Measurements from ENCODE around the gene KLF7. TPM values are rescaled to one million over a fixed set of nuclear protein-coding genes. Genes with fewer than 3 reads are reported as not detected.

Gene KLF7
- total RNA-seq, 4 donors from 2014 or later: 25.8 to 55.3 (median 37.1) TPM

GRCh38 chr2:207067473-207067872, 98.3 kb downstream of the KLF7 start:
- Histone ChIP-seq H3K27me3 (no peaks in the 10 kb centered on the region), H3K27ac (peak overlapping the region in 2 of 4 donors; percentile 25 to 32), H3K36me3 (no peaks in the 10 kb centered on the region), H3K9me3 (no peaks in the 10 kb centered on the region), H3K4me1 (peaks cover 0 to 21% (median 10%) of the 10 kb centered on the region in 4 donors), H3K4me3 (no peak overlapping the region)
- TF ChIP-seq CTCF (IDR thresholded peaks at IDR 0.05) (no peak), EP300 (IDR thresholded peaks at IDR 0.05) (peak in 1 of 2 donors; percentile 10)
- no peak for DNase-seq (ENCODE audit: low spot score in 2 of 2)
- 37 to 47% methylated on average over 5 of the region's 5 CpGs for WGBS, 2 donors

- Histone ChIP-seq H3K36me3 (no peaks in the 10 kb centered on the region), H3K27me3 (no peaks in the 10 kb centered on the region), H3K4me3 (no peak overlapping the region), H3K27ac (peak overlapping the region in 2 of 4 donors; percentile 25 to 32), H3K4me1 (peaks cover 0 to 21% (median 10%) of the 10 kb centered on the region in 4 donors), H3K9me3 (no peaks in the 10 kb centered on the region)
- DNase-seq (ENCODE audit: low spot score in 2 of 2): no peak
- 22 to 25% methylated on average over 3 of the region's 3 CpGs for WGBS, 2 donors
- TF ChIP-seq EP300 (IDR thresholded peaks at IDR 0.05) (no peak), POLR2A (IDR thresholded peaks at IDR 0.05) (no peak)
Observed at GRCh38 chr2:207066791-207067460, 98.8 kb downstream of the KLF7 start.

GRCh38 chr2:207066166-207066565, 99.6 kb downstream of the KLF7 start:
- Histone ChIP-seq H3K4me3 (no peak overlapping the region), H3K27ac (no peak overlapping the region), H3K36me3 (no peaks in the 10 kb centered on the region), H3K27me3 (no peaks in the 10 kb centered on the region), H3K4me1 (peaks cover 0 to 21% (median 10%) of the 10 kb centered on the region in 4 donors), H3K9me3 (no peaks in the 10 kb centered on the region)
- DNase-seq (ENCODE audit: low spot score in 2 of 2): no peak
- TF ChIP-seq CTCF (IDR thresholded peaks at IDR 0.05) (no peak), POLR2A (IDR thresholded peaks at IDR 0.05) (no peak), EP300 (IDR thresholded peaks at IDR 0.05) (no peak)
- 58 to 71% methylated on average over 2 of the region's 2 CpGs for WGBS, 2 donors

GRCh38 chr2:207064128-207064690, 101.5 kb downstream of the KLF7 start:
- H3K27ac ChIP-seq: no peak overlapping the region
- DNase-seq (ENCODE audit: low spot score in 2 of 2): no peak
- no peak overlapping the region for H3K4me3 ChIP-seq
- H3K36me3 ChIP-seq: no peaks in the 10 kb centered on the region
- TF ChIP-seq EP300 (IDR thresholded peaks at IDR 0.05) (no peak), POLR2A (IDR thresholded peaks at IDR 0.05) (no peak), CTCF (IDR thresholded peaks at IDR 0.05) (no peak)
- 73 to 74% methylated on average over 11 of the region's 11 CpGs for WGBS, 2 donors
- H3K9me3 ChIP-seq: no peaks in the 10 kb centered on the region
- H3K4me1 ChIP-seq: peaks cover 0 to 21% (median 10%) of the 10 kb centered on the region in 4 donors
- H3K27me3 ChIP-seq: no peaks in the 10 kb centered on the region

- WGBS, 2 donors: 56 to 60% methylated on average over 1 of the region's 1 CpG
Observed at GRCh38 chr2:207061181-207061580, 104.6 kb downstream of the KLF7 start.

More at GRCh38 chr2:207061181-207061580, 104.6 kb downstream of the KLF7 start:
- DNase-seq (ENCODE audit: low spot score in 2 of 2): no peak
- no peaks in the 10 kb centered on the region for H3K27me3 ChIP-seq
- H3K4me1 ChIP-seq: peaks cover 0 to 2% (median under 1%) of the 10 kb centered on the region in 4 donors
- no peak overlapping the region for H3K4me3 ChIP-seq
- no peaks in the 10 kb centered on the region for H3K36me3 ChIP-seq
- no peak overlapping the region for H3K27ac ChIP-seq
- TF ChIP-seq EP300 (IDR thresholded peaks at IDR 0.05) (no peak), POLR2A (IDR thresholded peaks at IDR 0.05) (no peak), CTCF (IDR thresholded peaks at IDR 0.05) (no peak)
- H3K9me3 ChIP-seq: no peaks in the 10 kb centered on the region
